ENCODE measurements around the gene EPRS1.
"Not testable (repeated sequence)": the region's sequence is repeated elsewhere in the genome, so short reads cannot be mapped to it uniquely, and the experiment has no call there.

The EPRS1 gene

GRCh38 chr1:220046052-220046930, at the start of gene EPRS1:
Gene EPRS1, minus strand, starts transcription at chr1:220046505. Its CDS starts 117 bp downstream, at chr1:220046388.
- DNase-seq: peak; percentile 96

GRCh38 chr1:220094016-220094911, 48.0 kb upstream of the EPRS1 start, which contains the start of gene IARS2:
Gene IARS2, plus strand, starts transcription at chr1:220094132. Its CDS starts 85 bp downstream, at chr1:220094217.
- peak; percentile 95 for DNase-seq

GRCh38 chr1:220093361-220094015, 47.2 kb upstream of the EPRS1 start:
- peak; percentile 7 for DNase-seq

GRCh38 chr1:220092694-220093093, 46.4 kb upstream of the EPRS1 start:
- DNase-seq: no peak

GRCh38 chr1:220089650-220090556, 43.6 kb upstream of the EPRS1 start, which contains the start of gene BPNT1:
Gene BPNT1, minus strand, starts transcription at chr1:220089788. Its CDS starts 9,942 bp downstream, at chr1:220079846.
- peak; percentile 99 for DNase-seq

GRCh38 chr1:220086261-220086686, 40.0 kb upstream of the EPRS1 start:
- not testable (repeated sequence) for DNase-seq

- no peak for DNase-seq
These were observed 38.2 kb upstream of the EPRS1 start for GRCh38 chr1:220084460-220084859.

GRCh38 chr1:220077887-220078286, 31.6 kb upstream of the EPRS1 start:
- DNase-seq: no peak

GRCh38 chr1:220076861-220077762, 30.8 kb upstream of the EPRS1 start:
- no peak for DNase-seq

- no peak for DNase-seq
These were observed 21.2 kb upstream of the EPRS1 start for GRCh38 chr1:220067269-220068204.

GRCh38 chr1:220062629-220063028, 16.3 kb upstream of the EPRS1 start:
- DNase-seq: no peak

- no peak for DNase-seq
These were observed 14.6 kb upstream of the EPRS1 start for GRCh38 chr1:220060876-220061275.

- peak; percentile 43 for DNase-seq
These were observed 10.1 kb upstream of the EPRS1 start for GRCh38 chr1:220056374-220056773.

GRCh38 chr1:220045356-220046051, 801 bp downstream of the EPRS1 start:
- DNase-seq: peak; percentile 40

GRCh38 chr1:220044678-220045355, 1.5 kb downstream of the EPRS1 start:
- DNase-seq: no peak

GRCh38 chr1:220043646-220044045, 2.7 kb downstream of the EPRS1 start:
- no peak for DNase-seq

GRCh38 chr1:220040028-220040596, 6.2 kb downstream of the EPRS1 start:
- no peak for DNase-seq

GRCh38 chr1:220038640-220039039, 7.7 kb downstream of the EPRS1 start:
- DNase-seq: no peak

Measured in CD4-positive, alpha-beta T cell treated with Interleukin-12 subunit alpha and Interleukin-12 subunit beta, for 1 hour (primary cell).